Measurements from ENCODE around the gene ACKR2.

Gene ACKR2

DNA sequence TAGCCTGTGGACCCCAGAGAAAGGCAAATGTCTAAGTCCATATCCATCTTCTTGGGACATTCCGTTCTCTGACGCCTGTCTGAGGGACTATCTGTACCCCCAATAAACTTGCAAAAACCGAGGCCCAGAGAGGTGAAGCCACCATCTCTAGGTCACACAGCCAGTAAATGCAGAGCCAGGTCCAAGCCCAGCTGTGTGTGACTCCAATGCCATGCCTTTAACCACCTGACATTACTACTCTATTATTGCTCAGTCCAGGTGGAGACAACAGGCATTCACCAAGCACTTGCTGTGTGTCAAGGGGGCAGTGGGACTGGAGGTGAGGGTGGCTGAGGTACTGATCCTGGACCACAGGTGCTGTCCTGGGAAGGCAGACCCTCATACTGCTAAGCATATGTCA, 41.0 kb downstream of the ACKR2 start:
- no peak for DNase-seq (ENCODE audit: low read depth)
- TF ChIP-seq, protein P1, sequence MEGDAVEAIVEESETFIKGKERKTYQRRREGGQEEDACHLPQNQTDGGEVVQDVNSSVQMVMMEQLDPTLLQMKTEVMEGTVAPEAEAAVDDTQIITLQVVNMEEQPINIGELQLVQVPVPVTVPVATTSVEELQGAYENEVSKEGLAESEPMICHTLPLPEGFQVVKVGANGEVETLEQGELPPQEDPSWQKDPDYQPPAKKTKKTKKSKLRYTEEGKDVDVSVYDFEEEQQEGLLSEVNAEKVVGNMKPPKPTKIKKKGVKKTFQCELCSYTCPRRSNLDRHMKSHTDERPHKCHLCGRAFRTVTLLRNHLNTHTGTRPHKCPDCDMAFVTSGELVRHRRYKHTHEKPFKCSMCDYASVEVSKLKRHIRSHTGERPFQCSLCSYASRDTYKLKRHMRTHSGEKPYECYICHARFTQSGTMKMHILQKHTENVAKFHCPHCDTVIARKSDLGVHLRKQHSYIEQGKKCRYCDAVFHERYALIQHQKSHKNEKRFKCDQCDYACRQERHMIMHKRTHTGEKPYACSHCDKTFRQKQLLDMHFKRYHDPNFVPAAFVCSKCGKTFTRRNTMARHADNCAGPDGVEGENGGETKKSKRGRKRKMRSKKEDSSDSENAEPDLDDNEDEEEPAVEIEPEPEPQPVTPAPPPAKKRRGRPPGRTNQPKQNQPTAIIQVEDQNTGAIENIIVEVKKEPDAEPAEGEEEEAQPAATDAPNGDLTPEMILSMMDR (IDR thresholded peaks at IDR 0.05; ENCODE audit: low read depth, low read length): no peak
- TF ChIP-seq POLR2A (IDR thresholded peaks at IDR 0.05; ENCODE audit: extremely low read depth, insufficient read length) (no peak), MYC (IDR thresholded peaks at IDR 0.05; ENCODE audit: low read depth, low read length) (no peak), MAX (IDR thresholded peaks at IDR 0.05; ENCODE audit: low read depth, low read length) (no peak)
- H3K4me3 ChIP-seq (ENCODE audit: low read depth, low read length): no peak overlapping the region

DNA sequence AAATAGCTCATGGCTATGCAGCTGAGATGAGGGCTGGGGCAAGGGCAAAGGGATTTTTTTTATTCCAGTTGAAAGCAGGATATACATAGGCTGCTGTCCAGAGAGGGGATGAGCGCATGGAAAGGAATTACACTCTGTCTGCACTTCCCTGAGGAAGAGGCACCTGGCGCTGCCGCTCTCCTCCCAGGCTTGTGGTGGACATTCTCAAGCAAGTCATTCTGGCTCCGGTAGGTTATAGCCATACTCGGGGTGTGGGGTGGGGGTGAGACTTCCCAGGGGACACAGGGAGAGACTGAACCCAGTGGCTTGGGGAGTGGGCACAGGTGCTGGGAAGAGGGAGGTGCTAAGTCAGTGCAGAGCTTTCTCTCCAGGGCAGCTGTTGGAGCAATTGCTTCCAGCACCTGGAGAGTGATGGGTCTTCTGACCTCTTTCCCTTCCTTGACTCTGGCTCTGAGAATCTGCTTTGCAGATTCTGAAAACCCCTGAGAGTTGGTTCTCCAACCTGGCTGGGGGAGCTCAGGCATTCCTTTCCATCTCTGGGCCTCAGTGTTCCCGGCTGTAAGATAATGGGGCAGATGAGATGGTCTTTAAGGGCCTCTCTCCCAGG, 42.1 kb downstream of the ACKR2 start:
- no peak overlapping the region for H3K4me3 ChIP-seq (ENCODE audit: low read depth, low read length)
- TF ChIP-seq, protein P1 (IDR thresholded peaks at IDR 0.05; ENCODE audit: low read depth, low read length): no peak
- TF ChIP-seq MAX (IDR thresholded peaks at IDR 0.05; ENCODE audit: low read depth, low read length): no peak
- TF ChIP-seq POLR2A (IDR thresholded peaks at IDR 0.05; ENCODE audit: extremely low read depth, insufficient read length): no peak
- TF ChIP-seq MYC (IDR thresholded peaks at IDR 0.05; ENCODE audit: low read depth, low read length): no peak
- DNase-seq (ENCODE audit: low read depth): no peak

DNA sequence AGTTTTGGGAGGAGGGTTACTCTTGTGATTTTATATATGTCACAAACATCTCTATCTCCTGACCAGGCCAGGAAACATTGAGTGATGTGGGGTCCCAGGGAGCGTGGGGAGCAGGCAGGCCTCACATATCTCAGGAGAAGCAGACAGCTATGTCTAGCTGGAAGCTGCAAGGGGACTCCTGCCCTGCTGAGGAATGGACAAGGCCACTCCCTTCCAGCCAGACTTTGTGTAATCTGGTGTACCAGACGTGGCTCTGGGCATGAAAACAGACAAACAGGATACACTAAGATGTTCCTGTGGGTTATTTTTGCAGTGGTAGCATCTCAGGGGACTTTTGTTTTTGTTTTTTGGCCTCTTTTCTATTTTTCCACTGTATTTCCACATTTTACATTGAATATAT, 43.2 kb downstream of the ACKR2 start:
- no peak overlapping the region for H3K4me3 ChIP-seq (ENCODE audit: low read depth, low read length)
- TF ChIP-seq MAX (IDR thresholded peaks at IDR 0.05; ENCODE audit: low read depth, low read length) (no peak), POLR2A (IDR thresholded peaks at IDR 0.05; ENCODE audit: extremely low read depth, insufficient read length) (no peak), MYC (IDR thresholded peaks at IDR 0.05; ENCODE audit: low read depth, low read length) (no peak)
- TF ChIP-seq, protein P1 (IDR thresholded peaks at IDR 0.05; ENCODE audit: low read depth, low read length): no peak
- DNase-seq (ENCODE audit: low read depth): no peak

DNA sequence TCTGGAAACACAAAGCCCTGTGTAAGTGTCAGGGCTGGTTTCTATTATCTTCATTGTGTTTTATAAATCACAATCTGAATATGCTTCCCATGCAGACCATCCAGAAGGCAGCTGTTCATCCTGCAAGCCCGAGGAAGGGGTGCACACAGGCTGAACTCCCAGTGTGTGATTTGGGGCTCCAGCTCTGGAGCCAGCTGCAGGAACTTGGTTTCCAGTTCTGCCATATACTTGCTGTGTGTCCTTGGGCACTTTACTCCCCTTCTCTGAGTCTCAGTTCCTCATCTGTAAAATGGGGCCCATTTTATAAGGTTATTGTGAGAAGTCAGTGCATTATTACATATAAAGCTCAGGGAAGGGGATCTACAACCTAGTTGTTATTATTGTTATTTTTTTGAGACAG, 43.8 kb downstream of the ACKR2 start:
- TF ChIP-seq, protein P1 (IDR thresholded peaks at IDR 0.05; ENCODE audit: low read depth, low read length): no peak
- no peak for TF ChIP-seq MAX (IDR thresholded peaks at IDR 0.05; ENCODE audit: low read depth, low read length)
- no peak for TF ChIP-seq POLR2A (IDR thresholded peaks at IDR 0.05; ENCODE audit: extremely low read depth, insufficient read length)
- TF ChIP-seq MYC (IDR thresholded peaks at IDR 0.05; ENCODE audit: low read depth, low read length): no peak
- DNase-seq (ENCODE audit: low read depth): no peak
- no peak overlapping the region for H3K4me3 ChIP-seq (ENCODE audit: low read depth, low read length)

DNA sequence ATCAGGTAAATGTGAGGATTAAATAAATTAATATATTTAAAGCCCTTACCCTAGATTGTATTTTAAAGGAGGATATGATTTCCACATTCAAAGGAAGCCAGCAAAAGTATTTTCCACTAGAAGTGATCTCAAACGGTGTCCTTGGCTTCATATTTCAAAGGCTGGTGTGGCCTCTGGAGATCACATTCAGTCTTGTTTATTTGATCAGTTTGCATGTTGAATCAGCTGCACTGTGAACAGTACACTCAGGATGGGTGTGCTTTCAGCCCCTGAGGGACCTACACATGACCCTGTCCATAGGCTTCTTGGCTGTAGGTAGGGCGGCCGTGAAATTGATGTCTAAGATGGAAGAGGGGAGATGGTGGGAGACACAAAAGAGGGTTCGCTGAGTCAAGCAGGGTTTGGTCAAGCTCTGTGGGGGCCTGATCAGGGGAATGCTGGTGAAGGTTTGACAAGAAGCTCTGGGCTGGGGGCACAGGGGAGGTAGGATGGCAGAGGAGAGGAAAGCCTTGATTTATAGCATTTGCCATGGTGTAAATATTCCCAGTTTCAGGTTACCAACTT, 44.6 kb downstream of the ACKR2 start:
- DNase-seq (ENCODE audit: low read depth): no peak
- H3K4me3 ChIP-seq (ENCODE audit: low read depth, low read length): no peak overlapping the region
- TF ChIP-seq POLR2A (IDR thresholded peaks at IDR 0.05; ENCODE audit: extremely low read depth, insufficient read length) (no peak), MYC (IDR thresholded peaks at IDR 0.05; ENCODE audit: low read depth, low read length) (no peak), MAX (IDR thresholded peaks at IDR 0.05; ENCODE audit: low read depth, low read length) (no peak)
- TF ChIP-seq, protein P1 (IDR thresholded peaks at IDR 0.05; ENCODE audit: low read depth, low read length): no peak
